Muscle layer of duodenum (tissue), 2 donors: ENCODE results near the gene TRAPPC5.

Experiments
- H3K27ac ChIP-seq: one replicate; pipeline ENCODE4 v1.7.0; 2013; ENCODE audit warnings: mild to moderate bottlenecking, low read length
- H3K27me3 ChIP-seq: one replicate; pipeline ENCODE4 v1.7.0; 2013; ENCODE audit warnings: low read depth, mild to moderate bottlenecking, control low read depth, low read length
- H3K36me3 ChIP-seq, 2 donors: one replicate each; pipeline ENCODE4 v1.7.0; 2013; ENCODE audit warnings: low read length in 2 of 2, control low read depth in 1 of 2, mild to moderate bottlenecking in 1 of 2; ENCODE audit not compliant: insufficient read depth in 2 of 2, control insufficient read depth in 1 of 2
- H3K4me1 ChIP-seq, 2 donors: one replicate each; pipeline ENCODE4 v1.7.0; 2013; ENCODE audit warnings: low read length in 2 of 2, mild to moderate bottlenecking in 2 of 2, control low read depth in 1 of 2, moderate library complexity in 1 of 2; ENCODE audit not compliant: insufficient read depth in 2 of 2, control insufficient read depth in 1 of 2
- H3K4me3 ChIP-seq, 2 donors: one replicate each; pipeline ENCODE4 v1.7.0; 2013; ENCODE audit warnings: low read length in 2 of 2, low read depth in 1 of 2, mild to moderate bottlenecking in 1 of 2
- H3K9me3 ChIP-seq, 2 donors: one replicate each; pipeline ENCODE4 v1.7.0; 2013; ENCODE audit warnings: low read length in 2 of 2, control low read depth in 1 of 2, mild to moderate bottlenecking in 1 of 2; ENCODE audit not compliant: control insufficient read depth in 1 of 2
- donor health status: healthy.

The TRAPPC5 gene

DNA sequence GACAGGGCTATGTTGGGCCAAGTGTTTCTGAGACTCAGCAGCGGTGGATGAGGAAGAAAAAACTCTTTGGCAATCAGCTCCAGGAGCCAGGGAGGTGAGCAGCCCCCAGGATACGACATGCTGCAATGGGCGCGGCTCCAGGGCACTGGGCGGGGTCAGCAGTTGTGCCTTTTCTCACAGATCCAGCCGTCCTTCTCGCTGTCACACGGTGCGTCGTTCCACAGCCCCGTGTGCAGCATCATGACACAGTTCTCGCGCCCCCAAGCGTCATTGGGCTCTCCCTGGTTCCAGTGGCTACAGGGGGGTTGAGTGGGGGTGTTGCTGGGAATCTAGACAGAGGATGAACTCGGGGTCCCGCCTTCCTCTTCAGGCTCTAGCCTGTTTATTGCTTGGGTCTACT, 48.6 kb downstream of the TRAPPC5 start:
- H3K27ac ChIP-seq = no peak overlapping the region
- H3K36me3 ChIP-seq = no peaks in the 10 kb centered on the region
- H3K4me3 ChIP-seq = no peak overlapping the region
- H3K27me3 ChIP-seq = peaks cover 17% of the 10 kb centered on the region
- no peaks in the 10 kb centered on the region for H3K9me3 ChIP-seq
- peaks cover 0 to 3% of the 10 kb centered on the region in 2 donors for H3K4me1 ChIP-seq

- no peaks in the 10 kb centered on the region for H3K9me3 ChIP-seq
- peaks cover 0 to 3% of the 10 kb centered on the region in 2 donors for H3K4me1 ChIP-seq
- H3K36me3 ChIP-seq = no peaks in the 10 kb centered on the region
- H3K4me3 ChIP-seq = no peak overlapping the region
- peaks cover 17% of the 10 kb centered on the region for H3K27me3 ChIP-seq
- no peak overlapping the region for H3K27ac ChIP-seq
Observed at GRCh38 chr19:7729831-7730285, 49.2 kb downstream of the TRAPPC5 start.

DNA sequence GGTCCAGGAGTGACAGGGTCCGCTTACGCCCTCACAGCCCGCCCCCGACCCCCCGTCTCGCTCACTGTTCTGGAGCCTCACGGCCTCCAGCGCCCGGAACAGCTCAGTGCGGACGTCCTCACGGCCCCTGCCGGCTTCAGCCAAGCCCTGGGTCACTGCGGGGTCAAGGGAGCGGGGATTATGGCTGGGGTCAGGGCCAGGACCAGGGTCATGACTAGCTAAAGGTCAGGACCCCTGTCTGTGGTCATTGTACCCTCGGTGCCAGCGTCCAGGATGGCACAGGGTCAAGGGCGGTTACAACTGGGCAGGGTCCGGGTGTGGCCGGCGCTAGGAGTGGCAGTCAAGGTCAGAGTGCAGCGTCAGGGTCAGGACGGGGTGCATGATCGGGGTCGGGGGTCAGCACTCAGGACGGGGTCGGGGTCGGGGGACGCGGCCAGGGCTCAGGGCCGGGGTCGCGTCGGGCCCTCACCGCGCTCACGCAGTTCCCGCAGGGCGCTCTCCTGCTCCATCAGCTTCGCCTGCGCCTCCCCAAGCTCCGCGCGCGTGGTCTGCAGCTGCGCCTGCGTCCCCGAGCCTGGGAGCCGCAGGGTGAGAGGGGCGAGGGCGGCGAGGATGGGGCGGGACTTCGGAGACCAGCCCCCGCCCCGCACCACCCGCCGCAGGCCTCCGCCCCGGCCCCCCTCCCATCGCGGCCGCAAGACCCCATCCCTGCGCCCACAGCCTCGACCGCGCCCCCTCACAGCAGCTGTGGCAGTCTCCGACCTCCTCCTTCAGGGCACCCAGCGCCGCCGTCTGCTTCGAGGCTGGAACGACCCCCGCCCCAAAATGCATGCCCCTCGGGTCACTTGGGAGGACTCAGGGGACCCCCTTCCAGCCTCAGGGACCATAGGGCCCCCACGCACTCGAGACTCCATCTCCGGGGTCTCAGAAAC, 49.9 kb downstream of the TRAPPC5 start:
- Histone ChIP-seq H3K9me3 (no peaks in the 10 kb centered on the region), H3K36me3 (no peaks in the 10 kb centered on the region), H3K4me3 (no peak overlapping the region), H3K4me1 (peaks cover 0 to 3% of the 10 kb centered on the region in 2 donors), H3K27me3 (peaks cover 17% of the 10 kb centered on the region), H3K27ac (no peak overlapping the region)

DNA sequence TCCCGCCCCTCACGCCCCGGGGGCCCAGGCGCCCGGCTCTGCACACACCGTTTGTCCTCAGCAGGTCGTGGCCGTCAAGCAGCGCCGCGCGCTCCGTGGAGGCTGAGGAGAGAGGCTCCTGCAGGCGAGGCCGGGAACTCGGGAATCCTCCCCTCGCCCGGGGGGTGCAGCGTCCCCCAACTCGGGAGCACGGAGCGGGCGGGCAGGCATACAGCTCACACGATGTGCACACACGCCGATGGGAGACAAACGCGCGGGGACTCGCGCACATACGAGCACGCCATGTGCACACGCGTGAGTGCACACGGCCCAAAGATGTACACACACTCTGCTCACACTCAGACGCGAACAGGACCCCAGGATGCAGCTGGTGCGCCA, 50.6 kb downstream of the TRAPPC5 start:
- Histone ChIP-seq H3K36me3 (no peaks in the 10 kb centered on the region), H3K27me3 (peaks cover 17% of the 10 kb centered on the region), H3K9me3 (no peaks in the 10 kb centered on the region), H3K27ac (no peak overlapping the region), H3K4me1 (peaks cover 0 to 3% of the 10 kb centered on the region in 2 donors), H3K4me3 (no peak overlapping the region)

DNA sequence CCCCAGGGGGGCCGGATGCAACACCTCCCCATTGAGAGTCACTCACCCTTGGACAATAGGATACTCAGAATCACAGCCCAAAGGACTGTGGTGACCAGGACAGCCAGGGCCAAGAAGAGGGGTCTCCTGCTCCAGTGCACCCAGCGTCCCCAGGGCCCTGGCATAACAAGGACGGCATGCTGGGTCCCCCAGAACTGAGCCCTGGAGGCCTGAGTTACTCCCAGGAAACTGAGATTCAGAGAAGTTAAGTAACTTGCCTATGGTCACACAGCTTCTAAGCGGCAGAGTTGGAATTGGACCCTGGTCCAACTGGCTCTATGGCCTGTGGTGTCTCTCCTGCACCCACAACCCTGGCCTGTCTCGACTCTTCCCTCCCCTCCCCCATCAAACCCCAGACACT, 51.0 kb downstream of the TRAPPC5 start:
- peaks cover 0 to 3% of the 10 kb centered on the region in 2 donors for H3K4me1 ChIP-seq
- no peaks in the 10 kb centered on the region for H3K36me3 ChIP-seq
- peaks cover 17% of the 10 kb centered on the region for H3K27me3 ChIP-seq
- H3K9me3 ChIP-seq = no peaks in the 10 kb centered on the region
- H3K27ac ChIP-seq = no peak overlapping the region
- no peak overlapping the region for H3K4me3 ChIP-seq

DNA sequence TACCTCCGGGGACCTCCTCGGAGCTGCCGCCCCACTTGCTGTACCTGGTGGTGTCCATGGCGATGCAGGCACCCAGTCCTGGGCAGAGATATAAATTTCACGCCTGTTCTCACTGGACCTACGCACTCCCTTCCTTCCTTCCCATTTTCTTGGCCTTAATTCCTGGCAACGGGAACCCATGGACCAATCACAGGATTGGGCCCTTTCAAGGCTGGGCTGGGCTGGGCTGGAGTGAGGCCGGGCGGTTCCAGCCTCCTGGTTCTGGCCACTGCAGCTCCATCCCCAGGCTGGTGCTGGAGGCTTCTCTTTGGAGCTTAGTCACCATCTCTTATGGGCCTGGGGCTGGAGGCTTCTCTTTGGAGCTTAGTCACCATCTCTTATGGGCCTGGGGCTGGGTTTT, 51.4 kb downstream of the TRAPPC5 start, which contains the start of gene CLEC4G:
Gene CLEC4G (minus strand): TSS at position 66 of the 400 bp plus-strand sequence. CDS start 8 bp downstream, at position 58.
- H3K4me1 ChIP-seq = peaks cover 0 to 3% of the 10 kb centered on the region in 2 donors
- no peaks in the 10 kb centered on the region for H3K9me3 ChIP-seq
- H3K4me3 ChIP-seq = no peak within 1 kb of the TSS
- H3K27ac ChIP-seq = no peak within 1 kb of the TSS
- H3K36me3 ChIP-seq = no peaks in the 10 kb centered on the region
- H3K27me3 ChIP-seq = peaks cover 17% of the 10 kb centered on the region

DNA sequence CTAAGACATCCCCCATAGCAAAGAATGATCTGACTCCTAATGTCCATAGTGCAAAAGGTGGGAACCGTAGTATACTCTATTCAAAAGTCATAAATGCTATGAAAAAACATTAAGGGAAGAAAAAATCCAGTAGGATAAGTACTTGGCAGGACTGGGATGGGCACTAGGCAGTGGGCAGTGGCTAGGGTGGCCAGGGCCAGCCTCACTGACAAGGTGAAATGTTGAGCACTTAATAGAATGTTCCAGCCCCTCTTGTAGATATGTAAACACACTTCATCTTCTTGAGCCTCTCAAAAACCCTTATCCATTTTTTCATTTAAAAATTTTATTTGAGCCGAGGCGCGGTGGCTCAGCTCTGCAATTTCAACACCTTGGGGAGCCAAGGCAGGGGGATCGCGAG, 52.7 kb downstream of the TRAPPC5 start:
- Histone ChIP-seq H3K4me3 (no peak overlapping the region), H3K36me3 (no peaks in the 10 kb centered on the region), H3K9me3 (no peaks in the 10 kb centered on the region), H3K27me3 (peaks cover 17% of the 10 kb centered on the region), H3K4me1 (peaks cover 0 to 3% of the 10 kb centered on the region in 2 donors), H3K27ac (no peak overlapping the region)

DNA sequence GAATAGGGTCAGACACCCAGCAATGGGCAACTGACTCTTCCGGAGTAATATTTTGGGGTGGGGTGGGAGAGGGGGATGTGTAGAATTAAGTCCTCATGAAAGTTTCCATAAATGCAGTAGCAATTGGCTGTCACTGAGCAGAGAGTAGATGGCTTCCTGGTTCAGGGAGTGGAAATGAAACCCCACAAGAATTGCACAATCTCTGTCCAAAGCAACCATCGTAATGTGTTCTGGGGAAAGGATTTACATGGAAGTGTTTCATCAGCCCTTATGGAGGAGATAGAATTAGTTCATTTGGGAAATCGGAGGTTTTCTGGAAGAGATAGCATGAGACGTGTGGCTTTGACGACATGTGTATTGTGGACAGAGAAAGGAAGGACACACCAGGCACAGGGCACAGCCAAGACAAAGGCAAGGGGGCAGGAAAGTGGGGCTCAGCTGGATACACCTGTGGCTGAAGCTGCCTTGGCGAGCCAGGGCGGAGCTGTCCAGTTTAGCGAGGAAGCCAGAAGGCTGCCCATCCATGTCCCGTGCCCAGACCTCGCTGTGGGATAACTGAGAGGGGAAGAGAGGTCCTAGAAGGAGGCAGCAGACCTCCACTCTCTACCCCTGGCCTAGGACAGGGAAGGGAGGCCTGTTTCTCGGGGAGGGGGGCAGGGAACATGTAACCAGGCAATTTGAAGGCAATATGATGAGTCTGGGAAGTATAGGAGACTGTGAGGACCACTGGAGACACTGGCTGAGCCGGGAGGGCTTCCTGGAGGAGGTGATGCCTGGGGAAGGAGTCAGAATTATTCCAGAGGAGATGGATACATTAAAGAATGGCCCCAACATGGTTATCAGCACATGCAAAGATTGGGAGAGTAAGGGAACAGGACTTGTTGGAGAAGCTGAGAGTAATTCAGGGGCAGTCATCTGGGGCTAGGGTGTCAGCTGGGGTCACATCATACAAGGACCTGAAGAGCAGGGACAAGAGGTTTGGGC, 53.9 kb downstream of the TRAPPC5 start:
- H3K4me3 ChIP-seq = no peak overlapping the region
- peaks cover 0 to 3% of the 10 kb centered on the region in 2 donors for H3K4me1 ChIP-seq
- H3K9me3 ChIP-seq = no peaks in the 10 kb centered on the region
- no peak overlapping the region for H3K27ac ChIP-seq
- H3K27me3 ChIP-seq = peaks cover 10% of the 10 kb centered on the region
- H3K36me3 ChIP-seq = no peaks in the 10 kb centered on the region

GRCh38 chr19:7736148-7736547, 55.5 kb downstream of the TRAPPC5 start:
- H3K4me3 ChIP-seq = no peak overlapping the region
- H3K4me1 ChIP-seq = no peaks in the 10 kb centered on the region
- no peaks in the 10 kb centered on the region for H3K36me3 ChIP-seq
- no peaks in the 10 kb centered on the region for H3K27me3 ChIP-seq
- no peaks in the 10 kb centered on the region for H3K9me3 ChIP-seq
- no peak overlapping the region for H3K27ac ChIP-seq

DNA sequence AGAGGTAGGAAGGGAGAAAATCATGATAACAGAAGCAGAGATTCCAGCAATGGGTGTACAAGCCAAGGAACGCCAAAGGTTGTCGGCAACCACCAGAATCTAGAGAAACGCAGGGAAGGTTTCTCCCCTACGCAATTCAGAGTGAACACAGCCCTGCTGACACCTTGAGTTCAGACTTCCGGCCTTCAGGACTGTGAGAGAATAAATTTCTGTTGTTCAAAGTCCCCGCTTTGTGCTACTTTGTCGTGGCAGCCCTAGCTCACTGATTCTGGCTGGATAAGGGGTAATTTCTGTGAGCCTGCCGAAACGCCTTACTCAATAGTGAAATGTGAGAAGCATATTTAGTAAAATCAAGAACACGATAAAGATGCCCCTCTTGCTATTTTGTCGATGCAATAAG, 56.6 kb downstream of the TRAPPC5 start:
- no peaks in the 10 kb centered on the region for H3K36me3 ChIP-seq
- H3K4me3 ChIP-seq = no peak overlapping the region
- no peak overlapping the region for H3K27ac ChIP-seq
- no peaks in the 10 kb centered on the region for H3K4me1 ChIP-seq
- H3K9me3 ChIP-seq = no peaks in the 10 kb centered on the region
- H3K27me3 ChIP-seq = no peaks in the 10 kb centered on the region
